IPS-20b (cell line): ENCODE results near the gene ITPR2.
"Not testable (repeated sequence)": the region's sequence is repeated elsewhere in the genome, so short reads cannot be mapped to it uniquely, and the experiment has no call there.

Experiments used
- H3K27ac ChIP-seq: one replicate; pipeline ENCODE4 v1.5.1; 2013; ENCODE audit warnings: low read length
- H3K27me3 ChIP-seq: 2 replicates; pipeline ENCODE4 v1.6.1; 2013; ENCODE audit warnings: mild to moderate bottlenecking, low read length, inconsistent platforms; ENCODE audit not compliant: insufficient read depth
- H3K36me3 ChIP-seq: 2 replicates; pipeline ENCODE4 v1.6.1; 2013; ENCODE audit warnings: low read depth, mild to moderate bottlenecking, inconsistent platforms, low read length, moderate library complexity; ENCODE audit not compliant: insufficient read depth
- H3K4me1 ChIP-seq: 2 replicates; pipeline ENCODE4 v1.6.1; 2013; ENCODE audit warnings: mild to moderate bottlenecking, control low read depth, inconsistent platforms, low read length, moderate library complexity; ENCODE audit not compliant: insufficient read depth
- H3K4me3 ChIP-seq: 2 replicates; pipeline ENCODE4 v1.5.1; 2013; ENCODE audit warnings: mild to moderate bottlenecking, low read length, inconsistent platforms
- H3K9ac ChIP-seq: 2 replicates; pipeline ENCODE4 v1.6.1; 2013; ENCODE audit warnings: low read depth, mild to moderate bottlenecking, inconsistent platforms, low read length, moderate library complexity
- H3K9me3 ChIP-seq: 2 replicates; pipeline ENCODE4 v1.6.1; 2013; ENCODE audit warnings: mild to moderate bottlenecking, low read depth, low read length, inconsistent platforms; ENCODE audit not compliant: insufficient read depth

The ITPR2 gene

GRCh38 chr12:26659930-26660329 is 173.1 kb downstream of the ITPR2 start:
- no peaks in the 10 kb centered on the region for H3K9me3 ChIP-seq
- H3K36me3 ChIP-seq = peaks cover 41% of the 10 kb centered on the region
- no peaks in the 10 kb centered on the region for H3K27me3 ChIP-seq
- H3K27ac ChIP-seq = no peak overlapping the region
- H3K4me3 ChIP-seq = no peak overlapping the region
- H3K4me1 ChIP-seq = peaks cover 3% of the 10 kb centered on the region; the same call in 1 of the 2 replicates
- H3K9ac ChIP-seq = no peak overlapping the region

- Histone ChIP-seq H3K4me1 (no peaks in the 10 kb centered on the region; the same call in 1 of the 2 replicates), H3K27me3 (no peaks in the 10 kb centered on the region), H3K4me3 (no peak overlapping the region), H3K9me3 (no peaks in the 10 kb centered on the region), H3K9ac (no peak overlapping the region), H3K27ac (no peak overlapping the region), H3K36me3 (peaks cover 50% of the 10 kb centered on the region)
Measured at GRCh38 chr12:26658991-26659390, 174.0 kb downstream of the ITPR2 start.

GRCh38 chr12:26654623-26655022 is 178.4 kb downstream of the ITPR2 start:
- Histone ChIP-seq H3K27ac (no peak overlapping the region), H3K4me3 (no peak overlapping the region), H3K9ac (no peak overlapping the region), H3K27me3 (no peaks in the 10 kb centered on the region), H3K4me1 (no peaks in the 10 kb centered on the region), H3K36me3 (peaks cover 52% of the 10 kb centered on the region), H3K9me3 (no peaks in the 10 kb centered on the region)

DNA sequence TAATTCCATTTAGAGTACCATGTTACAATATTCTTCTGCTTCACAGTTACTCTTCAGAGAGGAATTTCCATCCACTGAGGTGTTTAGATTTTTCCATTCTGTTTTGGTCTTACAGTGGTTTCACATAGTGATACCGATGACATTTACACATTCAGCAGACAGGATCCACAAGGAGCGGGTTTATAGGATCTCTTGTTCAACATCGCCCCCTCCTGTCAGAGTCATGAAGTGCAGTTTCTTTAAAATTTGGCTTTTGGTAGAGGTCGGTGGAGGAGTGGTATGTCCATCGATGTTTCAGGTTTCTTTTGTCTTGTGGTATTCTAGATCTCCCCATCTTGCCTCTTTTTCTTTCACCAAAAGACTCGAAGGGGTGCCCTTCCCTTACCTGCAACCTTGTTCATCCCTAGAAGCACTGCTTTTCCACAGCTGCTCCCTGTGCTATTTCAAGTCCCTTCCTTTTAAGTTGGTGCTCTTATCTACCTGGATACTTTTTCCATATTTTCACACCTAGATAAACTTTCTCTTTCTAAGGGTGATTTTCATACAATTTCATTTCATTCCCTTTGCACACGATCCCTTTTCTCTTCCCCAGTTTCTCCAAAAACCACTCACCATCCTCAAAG is 181.3 kb downstream of the ITPR2 start:
- Histone ChIP-seq H3K9me3 (no peaks in the 10 kb centered on the region), H3K4me3 (no peak overlapping the region)

DNA sequence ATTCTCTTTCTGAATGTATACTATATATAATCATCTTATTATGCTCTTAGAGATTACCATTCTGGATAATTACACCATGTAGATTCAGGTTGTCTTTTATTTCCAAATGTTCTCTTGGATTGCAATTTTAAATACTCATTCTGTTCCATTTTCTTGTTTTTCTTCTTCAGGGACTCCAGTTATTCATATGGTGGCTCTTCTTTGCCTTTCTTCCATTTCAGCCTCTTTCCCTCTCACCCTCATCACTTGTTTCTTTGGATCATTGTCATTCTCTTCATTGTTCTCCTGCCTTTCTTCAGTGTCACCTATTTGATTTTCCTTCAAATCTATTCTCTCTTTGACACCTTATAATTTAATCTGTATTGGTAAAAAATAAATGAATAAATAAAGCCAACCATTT is 182.0 kb downstream of the ITPR2 start:
- no peak overlapping the region for H3K27ac ChIP-seq
- no peak overlapping the region for H3K9ac ChIP-seq
- H3K4me3 ChIP-seq = no peak overlapping the region
- H3K36me3 ChIP-seq = peaks cover 25% of the 10 kb centered on the region
- no peaks in the 10 kb centered on the region for H3K27me3 ChIP-seq
- H3K4me1 ChIP-seq = no peaks in the 10 kb centered on the region; the same call in 1 of the 2 replicates
- H3K9me3 ChIP-seq = no peaks in the 10 kb centered on the region

More for the DNA sequence above, 181.3 kb downstream of the ITPR2 start:
- H3K4me1 ChIP-seq = no peaks in the 10 kb centered on the region; the same call in 1 of the 2 replicates
- H3K9ac ChIP-seq = peak overlapping the region; percentile 22; the same call in 1 of the 2 replicates
- H3K27ac ChIP-seq = no peak overlapping the region
- H3K27me3 ChIP-seq = no peaks in the 10 kb centered on the region
- H3K36me3 ChIP-seq = peaks cover 32% of the 10 kb centered on the region

DNA sequence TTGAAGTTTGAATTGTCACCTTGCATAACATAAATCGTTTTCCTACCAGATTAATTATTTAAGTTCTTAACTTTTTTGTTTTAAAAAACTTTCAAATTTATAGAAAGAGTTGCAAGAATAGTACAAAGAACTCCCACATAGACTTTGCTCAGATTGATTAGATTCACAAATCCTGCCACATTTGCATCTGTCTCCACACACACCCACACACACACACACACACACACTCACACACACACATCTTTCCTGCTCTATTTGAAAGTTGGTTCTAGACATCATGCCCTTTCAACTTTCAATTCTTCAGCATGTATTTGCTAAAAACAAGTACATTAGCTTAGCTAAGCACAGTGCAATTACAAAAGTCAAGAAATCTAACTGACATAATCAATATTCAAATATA is 184.0 kb downstream of the ITPR2 start:
- Histone ChIP-seq H3K4me3 (no peak overlapping the region), H3K9ac (no peak overlapping the region), H3K36me3 (peaks cover 10% of the 10 kb centered on the region; the same call in 1 of the 2 replicates), H3K27ac (no peak overlapping the region), H3K4me1 (no peaks in the 10 kb centered on the region; the same call in 1 of the 2 replicates), H3K27me3 (no peaks in the 10 kb centered on the region), H3K9me3 (no peaks in the 10 kb centered on the region)

DNA sequence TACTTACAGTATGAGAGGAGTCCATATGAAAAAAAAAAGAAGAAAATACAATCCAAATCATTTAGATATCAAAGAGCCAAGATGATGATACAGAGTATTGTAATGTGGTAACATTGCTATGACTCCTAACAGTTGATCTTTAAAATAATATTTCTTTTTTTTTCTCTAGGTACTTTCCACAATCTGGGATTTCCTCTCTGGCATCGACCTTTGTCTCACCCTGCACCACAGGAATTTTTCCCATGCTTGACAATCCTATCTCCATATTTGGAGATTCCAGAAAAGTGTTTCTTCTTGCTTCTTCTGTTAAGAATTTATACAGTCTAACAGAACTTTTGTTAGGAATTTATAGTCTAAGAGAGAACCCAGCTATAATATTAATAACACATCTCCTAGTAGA is 184.4 kb downstream of the ITPR2 start:
- Histone ChIP-seq H3K27me3 (no peaks in the 10 kb centered on the region), H3K4me3 (no peak overlapping the region), H3K9me3 (no peaks in the 10 kb centered on the region), H3K9ac (no peak overlapping the region), H3K27ac (no peak overlapping the region), H3K36me3 (peaks cover 7% of the 10 kb centered on the region; the same call in 1 of the 2 replicates), H3K4me1 (peaks cover 2% of the 10 kb centered on the region; the same call in 1 of the 2 replicates)

DNA sequence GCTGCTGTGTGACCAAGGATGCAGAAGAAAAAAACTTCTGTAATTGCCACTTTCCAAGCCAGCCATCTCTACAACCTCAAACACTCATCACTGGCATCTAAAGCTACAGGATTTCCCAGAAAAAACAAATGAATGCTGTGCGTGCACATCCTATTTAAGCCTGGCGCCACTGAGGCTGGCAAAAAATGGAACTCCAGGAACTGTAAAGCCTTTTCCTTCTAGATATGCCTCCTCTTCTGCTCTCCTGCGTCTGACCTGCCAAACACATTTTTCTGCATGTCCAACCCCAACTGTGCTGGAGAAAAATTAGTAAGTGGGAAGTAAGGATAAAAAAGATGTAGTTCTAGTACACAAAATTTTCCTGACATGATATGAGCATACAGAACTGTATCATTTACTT is 184.9 kb downstream of the ITPR2 start:
- peaks cover 6% of the 10 kb centered on the region; the same call in 1 of the 2 replicates for H3K4me1 ChIP-seq
- no peaks in the 10 kb centered on the region for H3K9me3 ChIP-seq
- H3K9ac ChIP-seq = no peak overlapping the region
- H3K27ac ChIP-seq = no peak overlapping the region
- H3K4me3 ChIP-seq = no peak overlapping the region
- H3K36me3 ChIP-seq = peaks cover 7% of the 10 kb centered on the region; the same call in 1 of the 2 replicates
- H3K27me3 ChIP-seq = no peaks in the 10 kb centered on the region

- no peaks in the 10 kb centered on the region for H3K9me3 ChIP-seq
- no peak overlapping the region for H3K27ac ChIP-seq
- H3K4me3 ChIP-seq = no peak overlapping the region
- no peaks in the 10 kb centered on the region for H3K27me3 ChIP-seq
- peaks cover 4% of the 10 kb centered on the region; the same call in 1 of the 2 replicates for H3K36me3 ChIP-seq
- no peak overlapping the region for H3K9ac ChIP-seq
- H3K4me1 ChIP-seq = peaks cover 6% of the 10 kb centered on the region; the same call in 1 of the 2 replicates
Measured at GRCh38 chr12:26647088-26647487, 185.9 kb downstream of the ITPR2 start.

GRCh38 chr12:26646571-26646970 is 186.4 kb downstream of the ITPR2 start:
- Histone ChIP-seq H3K4me3 (no peak overlapping the region), H3K4me1 (peaks cover 6% of the 10 kb centered on the region; the same call in 1 of the 2 replicates), H3K9ac (no peak overlapping the region), H3K27me3 (no peaks in the 10 kb centered on the region), H3K9me3 (no peaks in the 10 kb centered on the region), H3K36me3 (peaks cover 4% of the 10 kb centered on the region; the same call in 1 of the 2 replicates), H3K27ac (no peak overlapping the region)

GRCh38 chr12:26644376-26644775 is 188.6 kb downstream of the ITPR2 start:
- H3K9me3 ChIP-seq, H3K27me3 ChIP-seq, H3K27ac ChIP-seq, H3K4me3 ChIP-seq, H3K9ac ChIP-seq, H3K4me1 ChIP-seq, H3K36me3 ChIP-seq: not testable (repeated sequence)
